ENCODE data around the gene WBP1L.

The WBP1L gene

GRCh38 chr10:102698894-102699293, 44.9 kb upstream of the WBP1L start:
- no peaks in the 10 kb centered on the region for H3K4me1 ChIP-seq (ENCODE audit: control insufficient read depth, insufficient read depth, low read length)
- CTCF ChIA-PET: interaction anchor here (0.5 to 4.3 kb wide), 3 partner anchors 16 to 20 kb away, joined by 3 to 19 read pairs (median 4); partner anchors contain the start of gene SFXN2
- H3K9me3 ChIP-seq (ENCODE audit: control insufficient read depth, insufficient read depth, low read depth, low read length): no peaks in the 10 kb centered on the region
- POLR2A ChIA-PET: interaction anchor here (0.9 kb wide), 1 partner anchor 15 kb away, joined by 3 read pairs; the partner anchor contains the start of genes ARL3 and SFXN2
- no peak overlapping the region for H3K27ac ChIP-seq (ENCODE audit: extremely low read depth, low read depth, low read length)
- H3K36me3 ChIP-seq (ENCODE audit: control insufficient read depth in 2 of 2, insufficient read depth in 1 of 2, low read length in 2 of 2): peaks cover 9 to 38% of the 10 kb centered on the region in 2 experiments
- TF ChIP-seq ZNF133 (tag by site-specific recombination; IDR thresholded peaks at IDR 0.05) (no peak), ZNF48 (tag by site-specific recombination; IDR thresholded peaks at IDR 0.05) (no peak), ZBTB21 (tag by site-specific recombination; IDR thresholded peaks at IDR 0.05) (no peak), ZNF513 (tag by site-specific recombination; IDR thresholded peaks at IDR 0.05) (no peak), ZNF184 (tag by site-specific recombination; IDR thresholded peaks at IDR 0.05) (no peak), ZNF175 (tag by site-specific recombination; IDR thresholded peaks at IDR 0.05) (no peak), SALL2 (tag by site-specific recombination; IDR thresholded peaks at IDR 0.05; ENCODE audit: borderline replicate concordance) (no peak), ZNF596 (tag by site-specific recombination; IDR thresholded peaks at IDR 0.05) (no peak), HOXA7 (CRISPR knock-in tag; IDR thresholded peaks at IDR 0.05; ENCODE audit: borderline replicate concordance) (no peak), PATZ1 (tag by site-specific recombination; IDR thresholded peaks at IDR 0.05) (no peak), ZNF274 (IDR thresholded peaks at IDR 0.05; ENCODE audit: low read length) (no peak), ZNF274 (tag by site-specific recombination; IDR thresholded peaks at IDR 0.05; ENCODE audit: borderline replicate concordance) (no peak), ZNF585B (tag by site-specific recombination; IDR thresholded peaks at IDR 0.05) (no peak), ZNF426 (tag by site-specific recombination; IDR thresholded peaks at IDR 0.05) (no peak), ZNF580 (tag by site-specific recombination; IDR thresholded peaks at IDR 0.05) (no peak), ZNF292 (tag by site-specific recombination; IDR thresholded peaks at IDR 0.05; ENCODE audit: borderline replicate concordance, low read depth) (no peak), ZFP69B (tag by site-specific recombination; IDR thresholded peaks at IDR 0.05) (no peak)
- TF ChIP-seq, protein P1, sequence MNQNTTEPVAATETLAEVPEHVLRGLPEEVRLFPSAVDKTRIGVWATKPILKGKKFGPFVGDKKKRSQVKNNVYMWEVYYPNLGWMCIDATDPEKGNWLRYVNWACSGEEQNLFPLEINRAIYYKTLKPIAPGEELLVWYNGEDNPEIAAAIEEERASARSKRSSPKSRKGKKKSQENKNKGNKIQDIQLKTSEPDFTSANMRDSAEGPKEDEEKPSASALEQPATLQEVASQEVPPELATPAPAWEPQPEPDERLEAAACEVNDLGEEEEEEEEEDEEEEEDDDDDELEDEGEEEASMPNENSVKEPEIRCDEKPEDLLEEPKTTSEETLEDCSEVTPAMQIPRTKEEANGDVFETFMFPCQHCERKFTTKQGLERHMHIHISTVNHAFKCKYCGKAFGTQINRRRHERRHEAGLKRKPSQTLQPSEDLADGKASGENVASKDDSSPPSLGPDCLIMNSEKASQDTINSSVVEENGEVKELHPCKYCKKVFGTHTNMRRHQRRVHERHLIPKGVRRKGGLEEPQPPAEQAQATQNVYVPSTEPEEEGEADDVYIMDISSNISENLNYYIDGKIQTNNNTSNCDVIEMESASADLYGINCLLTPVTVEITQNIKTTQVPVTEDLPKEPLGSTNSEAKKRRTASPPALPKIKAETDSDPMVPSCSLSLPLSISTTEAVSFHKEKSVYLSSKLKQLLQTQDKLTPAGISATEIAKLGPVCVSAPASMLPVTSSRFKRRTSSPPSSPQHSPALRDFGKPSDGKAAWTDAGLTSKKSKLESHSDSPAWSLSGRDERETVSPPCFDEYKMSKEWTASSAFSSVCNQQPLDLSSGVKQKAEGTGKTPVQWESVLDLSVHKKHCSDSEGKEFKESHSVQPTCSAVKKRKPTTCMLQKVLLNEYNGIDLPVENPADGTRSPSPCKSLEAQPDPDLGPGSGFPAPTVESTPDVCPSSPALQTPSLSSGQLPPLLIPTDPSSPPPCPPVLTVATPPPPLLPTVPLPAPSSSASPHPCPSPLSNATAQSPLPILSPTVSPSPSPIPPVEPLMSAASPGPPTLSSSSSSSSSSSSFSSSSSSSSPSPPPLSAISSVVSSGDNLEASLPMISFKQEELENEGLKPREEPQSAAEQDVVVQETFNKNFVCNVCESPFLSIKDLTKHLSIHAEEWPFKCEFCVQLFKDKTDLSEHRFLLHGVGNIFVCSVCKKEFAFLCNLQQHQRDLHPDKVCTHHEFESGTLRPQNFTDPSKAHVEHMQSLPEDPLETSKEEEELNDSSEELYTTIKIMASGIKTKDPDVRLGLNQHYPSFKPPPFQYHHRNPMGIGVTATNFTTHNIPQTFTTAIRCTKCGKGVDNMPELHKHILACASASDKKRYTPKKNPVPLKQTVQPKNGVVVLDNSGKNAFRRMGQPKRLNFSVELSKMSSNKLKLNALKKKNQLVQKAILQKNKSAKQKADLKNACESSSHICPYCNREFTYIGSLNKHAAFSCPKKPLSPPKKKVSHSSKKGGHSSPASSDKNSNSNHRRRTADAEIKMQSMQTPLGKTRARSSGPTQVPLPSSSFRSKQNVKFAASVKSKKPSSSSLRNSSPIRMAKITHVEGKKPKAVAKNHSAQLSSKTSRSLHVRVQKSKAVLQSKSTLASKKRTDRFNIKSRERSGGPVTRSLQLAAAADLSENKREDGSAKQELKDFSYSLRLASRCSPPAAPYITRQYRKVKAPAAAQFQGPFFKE (tag by site-specific recombination; IDR thresholded peaks at IDR 0.05; ENCODE audit: borderline replicate concordance): no peak
- TF ChIP-seq, protein P2, sequence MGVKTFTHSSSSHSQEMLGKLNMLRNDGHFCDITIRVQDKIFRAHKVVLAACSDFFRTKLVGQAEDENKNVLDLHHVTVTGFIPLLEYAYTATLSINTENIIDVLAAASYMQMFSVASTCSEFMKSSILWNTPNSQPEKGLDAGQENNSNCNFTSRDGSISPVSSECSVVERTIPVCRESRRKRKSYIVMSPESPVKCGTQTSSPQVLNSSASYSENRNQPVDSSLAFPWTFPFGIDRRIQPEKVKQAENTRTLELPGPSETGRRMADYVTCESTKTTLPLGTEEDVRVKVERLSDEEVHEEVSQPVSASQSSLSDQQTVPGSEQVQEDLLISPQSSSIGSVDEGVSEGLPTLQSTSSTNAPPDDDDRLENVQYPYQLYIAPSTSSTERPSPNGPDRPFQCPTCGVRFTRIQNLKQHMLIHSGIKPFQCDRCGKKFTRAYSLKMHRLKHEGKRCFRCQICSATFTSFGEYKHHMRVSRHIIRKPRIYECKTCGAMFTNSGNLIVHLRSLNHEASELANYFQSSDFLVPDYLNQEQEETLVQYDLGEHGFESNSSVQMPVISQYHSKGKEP (tag by site-specific recombination; IDR thresholded peaks at IDR 0.05): no peak
- no peak overlapping the region for H3K4me3 ChIP-seq (ENCODE audit: low read depth, low read length)
